DOHH2 (cell line): Measurements from ENCODE around the gene ARID3A.

Experiments
- EZH2phosphoT487 ChIP-seq: fragments of 200-600 bp; sonication (generic); IDR thresholded peaks from 2 replicates; pipeline ENCODE4 v1.6.1; 2017; ENCODE audit warnings: borderline replicate concordance, mild to moderate bottlenecking, antibody characterized with exemption, low read length, moderate library complexity, mixed read lengths
- TF ChIP-seq, protein P1 (sequence below): fragments of 200-600 bp; sonication (generic); IDR thresholded peaks from one replicate; pipeline ENCODE4 v1.5.1; 2014; ENCODE audit warnings: antibody characterized with exemption, mild to moderate bottlenecking, low read depth, low read length; ENCODE audit not compliant: poor library complexity, severe bottlenecking

DNA sequence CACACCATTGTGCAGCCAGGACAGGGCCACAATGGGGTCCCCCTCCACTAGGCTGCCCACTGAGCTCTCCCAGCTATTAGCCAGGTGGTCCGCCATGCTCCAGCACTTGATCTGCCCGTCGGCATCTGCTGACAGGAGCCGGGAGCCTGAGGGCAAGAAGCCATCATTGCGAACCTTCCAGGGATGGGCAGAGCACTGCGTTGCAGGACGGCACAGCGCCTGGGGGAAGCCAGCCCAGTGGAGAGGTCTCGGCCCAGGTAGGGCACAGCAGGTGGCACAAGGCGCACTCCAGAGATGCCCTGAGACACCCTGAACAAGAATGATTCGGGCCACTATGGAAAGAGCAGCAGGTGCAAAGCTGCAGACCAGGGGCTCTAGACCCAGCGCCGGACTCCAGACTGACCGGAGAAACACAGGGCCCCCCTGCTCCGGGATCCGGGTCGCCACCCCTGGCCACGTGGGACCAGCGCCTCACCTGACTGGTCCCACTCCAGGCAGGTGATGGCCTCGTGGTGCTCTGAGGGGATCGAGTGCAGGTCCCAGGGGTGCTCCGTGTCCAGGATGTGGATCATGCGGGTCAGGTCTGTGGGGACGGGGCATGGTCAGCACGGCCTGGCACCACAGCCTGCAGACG lies 36.1 kb upstream of the ARID3A start:
- TF ChIP-seq, protein P1, sequence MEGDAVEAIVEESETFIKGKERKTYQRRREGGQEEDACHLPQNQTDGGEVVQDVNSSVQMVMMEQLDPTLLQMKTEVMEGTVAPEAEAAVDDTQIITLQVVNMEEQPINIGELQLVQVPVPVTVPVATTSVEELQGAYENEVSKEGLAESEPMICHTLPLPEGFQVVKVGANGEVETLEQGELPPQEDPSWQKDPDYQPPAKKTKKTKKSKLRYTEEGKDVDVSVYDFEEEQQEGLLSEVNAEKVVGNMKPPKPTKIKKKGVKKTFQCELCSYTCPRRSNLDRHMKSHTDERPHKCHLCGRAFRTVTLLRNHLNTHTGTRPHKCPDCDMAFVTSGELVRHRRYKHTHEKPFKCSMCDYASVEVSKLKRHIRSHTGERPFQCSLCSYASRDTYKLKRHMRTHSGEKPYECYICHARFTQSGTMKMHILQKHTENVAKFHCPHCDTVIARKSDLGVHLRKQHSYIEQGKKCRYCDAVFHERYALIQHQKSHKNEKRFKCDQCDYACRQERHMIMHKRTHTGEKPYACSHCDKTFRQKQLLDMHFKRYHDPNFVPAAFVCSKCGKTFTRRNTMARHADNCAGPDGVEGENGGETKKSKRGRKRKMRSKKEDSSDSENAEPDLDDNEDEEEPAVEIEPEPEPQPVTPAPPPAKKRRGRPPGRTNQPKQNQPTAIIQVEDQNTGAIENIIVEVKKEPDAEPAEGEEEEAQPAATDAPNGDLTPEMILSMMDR = no peak
- no peak for TF ChIP-seq EZH2phosphoT487
